Colon (tissue), 2 donors: Measurements from ENCODE around the gene GLIS2.

Source experiments
- FAIRE-seq: peaks from 2 replicates; lab custom pipeline; 2012; peaks lifted over from hg19 to GRCh38; lab: Jason Lieb, UNC
- donor health status: control.
- donor health status: control.

GLIS2 gene

DNA sequence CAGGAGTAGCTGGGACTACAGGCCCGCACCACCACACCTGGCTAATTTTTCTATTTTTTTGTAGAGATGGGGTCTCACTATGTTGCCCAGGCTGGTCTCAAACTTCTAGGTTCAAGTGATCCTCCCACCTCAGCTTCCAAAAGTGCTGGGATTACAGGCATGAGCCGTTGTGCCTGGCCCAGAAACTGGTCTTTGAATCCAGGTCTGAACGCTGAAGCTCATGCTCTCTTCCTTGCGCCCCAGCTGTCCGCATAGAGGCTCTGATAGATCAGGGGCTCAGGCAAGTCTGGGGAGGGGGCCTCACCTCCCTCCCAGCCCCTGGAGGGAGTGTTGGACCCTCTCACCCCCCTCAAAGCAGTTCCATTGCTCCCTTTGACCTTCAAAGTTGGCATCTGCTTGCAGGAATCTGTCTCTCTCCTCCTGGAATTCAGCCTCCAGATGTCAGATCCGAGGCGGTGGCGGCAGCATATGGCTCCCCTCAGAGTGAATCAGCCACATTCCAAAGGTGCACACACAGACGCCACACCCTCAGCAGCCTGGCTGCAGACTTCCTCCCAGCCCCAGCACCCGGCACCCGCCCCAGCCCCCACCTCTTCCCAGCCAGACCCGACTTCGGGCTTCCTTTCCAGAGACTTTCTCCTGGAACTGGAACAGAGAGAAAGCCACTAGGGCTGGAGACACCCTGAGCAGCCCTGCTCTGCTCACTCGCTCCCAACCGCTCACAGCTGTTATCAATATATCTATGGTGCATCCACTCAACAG is 16.9 kb upstream of the GLIS2 start:
- no peak for FAIRE-seq

DNA sequence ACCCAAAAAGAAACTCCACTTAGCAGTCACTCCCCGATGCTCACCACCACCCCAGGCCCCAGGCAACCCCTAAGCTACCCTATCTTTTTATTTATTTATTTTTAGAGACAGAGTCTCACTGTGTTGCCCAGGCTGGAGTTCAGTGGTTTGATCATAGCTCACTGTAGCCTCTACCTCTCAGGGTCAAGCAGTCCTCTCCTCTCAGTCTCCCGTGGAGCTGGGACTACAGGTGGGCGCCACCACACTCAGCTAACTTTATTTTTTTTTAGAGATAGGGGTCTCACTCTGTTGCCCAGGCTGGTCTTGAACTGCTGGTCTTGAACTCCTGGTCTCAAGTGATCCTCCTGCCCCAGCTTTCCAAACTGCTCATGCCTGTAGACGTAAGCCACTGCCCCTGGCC is 14.7 kb upstream of the GLIS2 start:
- FAIRE-seq = no peak

DNA sequence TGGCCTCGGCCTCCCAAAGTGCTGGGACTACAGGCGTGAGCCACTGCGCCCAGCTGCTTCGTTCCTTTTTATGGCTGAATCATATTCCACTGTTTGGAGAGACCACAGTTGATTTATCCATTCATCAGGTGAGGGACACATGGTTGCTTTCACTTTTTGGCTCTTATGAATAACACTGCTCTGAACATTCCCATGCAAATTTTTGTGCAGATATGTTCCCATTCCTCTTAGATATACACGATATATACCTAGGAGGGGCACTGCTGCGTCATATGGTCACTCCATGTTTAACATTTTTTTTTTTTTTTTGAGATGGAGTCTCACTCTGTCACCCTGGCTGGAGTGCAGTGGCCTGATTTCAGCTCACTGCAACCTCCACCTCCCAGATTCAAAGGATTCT is 13.9 kb upstream of the GLIS2 start:
- no peak for FAIRE-seq

DNA sequence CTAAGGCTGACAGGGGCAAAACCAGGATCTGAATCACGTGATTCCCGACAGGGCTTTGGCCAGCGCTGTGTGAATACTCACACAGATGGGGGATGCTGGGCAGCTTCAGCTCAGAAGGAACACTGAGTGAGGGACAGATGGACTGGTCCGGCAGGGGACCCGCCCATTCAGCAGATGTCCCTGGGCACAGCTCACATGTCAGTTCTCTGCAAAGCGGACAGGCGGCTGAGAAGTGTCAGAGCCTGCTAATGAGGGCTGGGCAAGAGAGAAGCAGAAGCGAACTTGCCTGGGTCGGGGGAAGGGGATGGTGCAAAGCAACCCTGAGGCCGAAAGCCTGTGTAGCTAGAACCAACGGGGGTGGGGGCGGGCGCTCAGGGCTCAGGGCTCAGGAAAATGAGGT is 11.9 kb upstream of the GLIS2 start:
- no peak for FAIRE-seq

DNA sequence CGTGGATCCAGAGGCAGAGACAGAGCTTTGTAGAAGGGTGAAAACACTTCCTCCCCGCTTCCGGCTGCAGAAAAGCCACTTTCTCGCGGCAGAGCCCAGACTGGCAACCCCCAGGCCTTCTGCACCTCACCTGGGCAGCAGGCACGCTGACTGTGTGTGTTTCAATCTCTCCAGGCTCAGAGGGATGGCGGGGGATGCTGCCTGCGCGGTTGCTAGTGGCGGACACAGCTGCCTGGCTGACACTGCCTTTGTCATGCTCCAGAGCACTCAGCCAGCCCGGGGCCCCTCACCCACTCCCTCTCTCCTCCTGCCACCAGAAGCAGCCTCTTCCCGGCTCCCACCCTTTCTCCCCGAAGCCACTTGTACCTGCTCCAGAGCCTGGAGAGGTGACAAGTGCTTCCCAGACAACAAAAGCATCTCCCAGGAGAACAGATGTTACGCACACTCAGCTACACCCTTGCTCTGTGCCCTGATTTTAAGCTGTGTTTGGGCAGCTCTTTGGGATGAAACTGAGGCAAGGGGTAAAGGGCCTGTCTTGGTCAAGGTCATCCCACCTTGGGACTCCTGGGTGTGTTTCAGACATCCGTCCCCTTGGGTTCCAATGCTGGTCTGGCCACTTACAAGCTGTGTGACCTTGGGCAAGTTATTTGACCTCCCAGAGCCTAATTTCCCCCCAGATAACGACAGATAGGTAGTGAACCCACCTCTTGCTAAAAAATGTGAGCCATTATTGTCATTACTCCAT is 9.2 kb upstream of the GLIS2 start:
- FAIRE-seq = no peak

DNA sequence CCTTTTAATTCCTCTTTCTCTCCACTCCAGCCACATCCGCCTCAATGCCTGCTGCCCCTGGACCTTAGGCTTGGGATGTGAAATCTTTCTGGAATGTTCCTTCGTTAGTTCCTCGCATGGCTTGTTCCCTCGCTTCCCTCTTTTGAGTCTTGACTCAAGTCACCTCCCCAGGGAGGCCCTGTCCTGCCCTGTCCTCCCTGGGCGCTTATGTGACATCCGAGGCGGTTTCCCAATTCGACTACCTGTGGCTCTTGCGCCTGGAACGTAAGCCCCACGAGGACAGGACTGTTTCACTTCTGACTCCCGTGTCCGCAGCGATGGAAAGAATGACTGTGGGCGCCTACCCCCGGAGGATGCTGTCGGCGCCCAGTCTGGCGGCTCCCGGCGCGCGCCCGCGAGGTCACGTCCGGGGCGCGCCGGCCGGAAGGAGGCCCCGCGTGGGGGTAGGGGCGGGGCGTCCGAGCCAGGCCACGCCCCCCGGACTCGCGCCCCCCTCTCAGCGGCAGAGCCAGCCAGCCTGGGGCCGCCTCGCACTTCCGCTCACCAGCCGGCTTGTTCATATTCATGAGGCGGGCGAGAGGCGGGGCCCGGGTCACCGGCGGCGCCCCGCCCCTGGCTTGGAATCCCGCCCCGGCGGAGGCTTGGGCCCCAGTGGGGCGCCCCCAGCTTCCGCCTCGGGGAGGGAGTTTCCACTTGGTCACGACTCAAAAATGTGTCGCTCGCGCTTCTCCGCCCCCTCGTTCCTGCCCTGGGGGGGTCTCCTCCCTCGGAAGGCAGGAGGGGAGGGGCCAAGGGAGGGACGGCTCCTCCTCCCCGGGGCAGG is 8.4 kb upstream of the GLIS2 start:
- no peak for FAIRE-seq

DNA sequence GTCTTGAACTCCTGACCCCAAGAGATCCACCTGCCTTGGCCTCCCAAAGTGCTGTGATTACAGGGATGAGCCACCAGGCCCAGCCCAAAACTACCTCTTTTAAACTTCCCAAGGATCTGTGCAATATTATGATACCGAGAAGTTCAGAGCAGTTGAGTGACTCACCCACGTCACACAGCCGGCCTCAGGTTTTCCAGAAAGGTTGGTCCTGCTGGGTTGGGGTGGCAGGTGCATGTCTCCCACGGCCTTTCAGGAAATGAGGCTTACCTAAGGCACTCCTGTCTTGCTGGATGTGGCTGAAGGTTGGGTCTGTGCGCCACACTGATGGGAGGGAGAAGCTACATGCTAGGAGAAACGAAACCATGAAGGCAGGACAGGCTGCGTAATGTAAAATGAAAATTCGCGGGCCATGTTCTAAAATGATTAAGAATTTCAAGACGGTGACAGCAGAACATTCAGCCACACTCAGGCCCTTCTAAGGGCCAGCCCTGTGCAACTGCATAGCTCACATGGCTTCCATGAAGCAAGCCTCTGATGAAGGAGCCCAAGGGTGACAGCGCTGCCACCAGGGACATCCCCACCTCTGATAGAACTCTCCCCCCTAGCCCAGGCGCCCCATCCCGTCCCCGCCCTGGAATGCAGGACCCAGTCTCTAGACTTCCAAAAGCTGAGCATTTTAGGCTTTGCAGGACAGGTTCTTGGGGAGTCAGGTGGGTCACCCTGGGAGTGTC is 6.6 kb upstream of the GLIS2 start:
- FAIRE-seq = no peak

DNA sequence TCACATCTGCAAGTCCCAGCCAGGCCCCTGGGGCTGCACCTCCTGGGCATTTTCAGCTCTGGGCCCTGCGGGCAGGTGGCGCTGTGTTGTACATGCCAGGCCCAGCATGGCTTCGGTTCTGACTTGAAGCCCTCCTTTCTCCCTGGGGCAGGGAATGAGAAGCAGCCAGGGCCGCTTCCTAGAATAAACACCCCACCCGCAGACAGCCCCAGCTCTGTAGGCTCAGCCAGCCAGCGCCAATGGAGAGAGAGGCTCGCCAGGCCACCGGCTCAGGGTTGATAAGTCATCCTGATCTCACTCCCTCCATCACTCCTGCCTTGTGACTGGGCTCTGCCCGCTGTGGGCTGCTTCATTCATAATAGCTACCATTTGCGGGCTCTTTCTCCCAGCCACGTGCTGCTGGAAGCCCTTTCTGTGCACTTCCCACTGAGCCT is 6.0 kb upstream of the GLIS2 start:
- no peak for FAIRE-seq

DNA sequence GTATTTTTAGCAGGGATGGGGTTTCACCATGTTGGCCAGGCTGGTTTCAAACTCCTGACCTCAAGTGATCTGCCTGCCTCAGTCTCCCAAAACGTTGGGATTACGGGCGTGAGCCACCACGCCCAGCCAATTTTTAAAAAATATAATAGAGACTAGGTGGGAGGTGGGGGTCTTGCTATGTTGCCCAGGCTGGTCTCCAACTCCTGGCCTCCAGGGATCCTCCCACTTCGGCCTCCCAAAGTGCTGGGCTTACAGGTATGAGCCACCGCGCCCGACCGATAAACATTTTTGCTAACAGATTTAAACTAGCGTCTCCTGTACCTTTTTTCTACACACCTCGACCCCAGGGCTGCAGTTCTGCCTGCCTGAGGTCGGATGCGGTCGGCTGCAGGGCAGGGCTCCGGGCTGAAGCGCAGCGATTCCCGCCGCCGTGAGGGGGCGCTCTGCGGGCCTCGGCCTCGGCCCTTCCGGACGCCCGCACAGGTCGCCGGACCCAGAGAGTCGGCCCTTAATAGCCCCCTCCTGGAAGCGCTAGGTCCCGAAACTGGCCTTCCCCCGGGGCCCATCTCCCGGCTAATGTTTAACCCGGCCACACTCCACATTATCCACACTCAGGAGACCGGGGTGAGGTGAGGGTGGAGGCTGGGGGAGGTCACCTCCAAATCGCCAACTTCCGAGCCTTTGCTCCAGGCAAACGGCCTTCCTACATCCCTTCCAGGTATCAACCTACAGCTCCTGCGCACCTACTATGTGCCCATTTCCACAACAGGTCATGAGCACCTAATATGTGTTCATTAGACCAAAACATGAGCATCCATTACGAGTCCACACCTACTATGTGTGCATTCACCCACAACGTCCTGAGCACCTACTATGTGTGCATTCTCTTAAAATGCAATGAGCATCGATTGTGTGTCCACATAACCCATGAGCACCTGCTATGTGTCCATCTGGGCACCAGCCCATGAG is 2.0 kb upstream of the GLIS2 start:
- no peak for FAIRE-seq

DNA sequence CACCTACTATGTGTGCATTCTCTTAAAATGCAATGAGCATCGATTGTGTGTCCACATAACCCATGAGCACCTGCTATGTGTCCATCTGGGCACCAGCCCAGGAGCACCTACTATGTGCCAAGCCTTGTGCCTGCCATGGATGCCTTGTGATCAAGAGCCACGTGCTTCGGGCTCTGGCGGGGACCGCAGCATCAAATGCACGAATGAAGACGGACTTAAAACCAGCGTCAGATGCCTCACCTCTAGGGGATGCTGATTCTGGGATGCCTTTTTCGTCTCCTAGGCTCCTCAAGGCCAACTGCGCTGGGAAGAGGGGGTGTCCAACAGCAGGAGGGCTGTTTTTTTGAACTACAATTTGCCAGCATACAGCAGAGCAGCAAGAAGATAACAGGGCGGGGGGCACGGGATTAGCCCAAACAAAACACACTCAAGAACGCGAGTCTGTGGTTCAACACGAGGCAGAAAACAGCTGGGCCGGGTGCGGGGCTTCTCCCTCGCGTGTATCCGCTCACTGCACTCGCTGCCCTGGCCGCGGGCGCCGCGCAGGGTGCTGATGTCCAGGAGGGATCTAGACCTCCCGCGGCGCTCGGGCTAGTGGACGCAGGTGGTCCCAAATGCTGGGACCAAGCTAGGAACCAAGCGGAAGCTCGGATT is 1.2 kb upstream of the GLIS2 start:
- FAIRE-seq = no peak

DNA sequence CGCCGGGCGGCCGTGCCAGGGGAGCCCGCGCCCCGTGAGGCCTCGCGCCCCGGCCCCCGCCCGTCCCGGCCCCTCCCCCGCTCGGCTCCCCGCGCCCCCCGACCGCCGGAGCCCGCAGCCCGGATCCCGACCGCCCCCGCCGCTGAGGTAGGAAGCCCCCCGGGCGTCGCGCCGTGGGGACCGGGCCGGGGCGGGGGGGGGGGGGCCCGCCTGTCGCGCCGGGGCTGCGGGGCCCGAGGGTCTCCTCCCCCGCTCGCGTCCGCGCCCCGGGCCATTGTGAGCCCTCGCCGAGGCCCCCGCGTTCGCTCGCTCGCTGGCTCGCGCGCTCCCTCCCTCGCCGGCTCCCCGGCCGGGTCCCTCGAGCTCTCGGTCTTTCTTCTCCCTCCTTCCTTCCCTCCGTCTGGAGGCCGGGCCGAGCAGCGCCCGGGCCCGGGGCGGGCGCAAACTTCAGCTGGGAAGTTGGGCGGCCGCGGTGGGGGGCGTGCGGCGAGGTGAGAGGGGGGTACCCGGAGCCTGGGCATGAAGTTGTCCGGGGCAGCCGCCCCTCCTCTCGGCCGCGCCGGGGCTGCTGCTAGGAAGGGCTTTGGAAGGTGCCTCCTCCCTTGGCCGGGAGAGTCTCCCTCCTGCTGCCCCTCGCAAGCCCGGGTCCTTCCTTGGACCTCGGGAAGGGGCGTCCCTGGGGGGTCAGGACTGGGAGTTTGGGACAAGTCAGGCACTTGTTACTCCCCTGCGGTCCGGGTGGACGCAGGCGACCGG is 419 bp downstream of the GLIS2 start:
- FAIRE-seq = no peak

DNA sequence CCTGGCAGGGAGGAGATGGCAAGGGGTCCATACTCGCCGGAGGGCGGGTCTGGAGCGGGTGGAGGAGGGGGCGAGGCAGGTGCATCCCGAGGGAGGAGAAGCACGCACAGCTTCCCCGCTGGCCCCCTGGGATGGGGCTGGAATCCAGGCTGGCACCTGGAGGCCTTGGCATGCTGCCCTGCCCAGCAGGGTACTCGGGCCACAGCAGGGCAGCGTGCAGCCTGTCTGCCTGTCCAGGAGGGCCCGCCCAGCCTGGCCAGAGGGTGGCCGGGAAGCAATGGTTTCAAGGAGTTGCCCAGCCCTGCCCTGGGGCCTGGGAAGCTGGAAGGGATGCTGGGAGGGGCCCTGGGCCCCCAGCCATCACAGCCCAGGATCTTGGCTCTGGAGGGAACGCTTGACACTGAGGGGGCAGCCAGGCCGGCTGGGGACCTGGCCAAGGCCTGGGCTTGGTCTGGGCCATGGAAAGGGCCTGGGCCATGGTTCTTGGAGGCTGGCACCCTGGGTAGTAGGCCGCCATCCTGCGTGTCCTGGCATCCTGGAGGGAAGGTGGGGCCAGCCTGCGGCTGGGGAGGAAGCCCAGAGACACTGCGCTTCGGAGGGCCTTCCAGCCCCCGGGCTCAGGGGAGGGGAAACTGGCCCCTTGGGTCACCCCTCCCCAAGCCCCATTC is 1.1 kb downstream of the GLIS2 start:
- no peak for FAIRE-seq

DNA sequence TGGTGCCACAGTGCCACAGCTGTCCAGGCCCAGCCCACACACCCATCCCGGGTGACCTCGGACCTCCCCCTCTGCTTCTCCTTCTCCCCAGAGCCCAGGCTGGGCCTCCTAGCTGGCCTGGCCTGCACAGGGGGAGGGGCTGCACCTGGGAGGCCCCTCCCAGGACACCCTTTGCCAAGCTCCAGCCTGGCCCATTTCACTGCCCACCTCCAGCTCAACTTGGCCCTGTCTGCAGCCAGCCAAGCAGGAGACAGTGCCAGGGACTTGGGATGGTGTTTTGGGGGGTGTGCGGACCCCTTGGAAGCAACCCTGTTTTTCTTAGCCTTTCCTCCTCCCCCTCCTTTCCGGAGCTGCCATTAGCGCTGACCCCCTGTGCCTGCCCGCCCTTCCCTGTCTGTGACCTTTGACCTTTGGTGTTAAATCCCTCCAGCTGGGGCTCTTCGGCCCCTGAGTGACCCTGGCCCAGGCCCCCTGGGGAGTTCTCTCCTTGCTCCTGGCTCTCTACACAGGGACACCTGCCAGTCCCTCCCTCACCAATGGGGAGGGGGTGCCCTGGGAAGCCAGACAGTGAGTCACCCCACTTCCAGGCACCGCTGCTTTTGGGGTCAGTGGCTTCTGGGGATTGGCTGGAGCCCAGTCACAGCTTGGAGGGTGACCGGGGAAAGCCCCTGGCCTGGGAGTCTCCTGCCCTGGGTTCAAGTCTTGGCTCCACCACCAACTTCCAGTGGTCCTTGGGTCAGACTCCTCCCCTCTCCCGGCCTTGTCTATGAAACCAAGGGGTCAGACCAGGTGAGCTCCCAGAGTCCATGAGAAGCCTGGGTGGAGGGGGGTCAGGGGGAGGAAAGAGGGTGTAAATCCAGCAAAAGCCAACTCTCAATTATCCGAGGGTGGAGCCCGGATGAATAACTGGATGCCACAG is 1.9 kb downstream of the GLIS2 start:
- no peak for FAIRE-seq

DNA sequence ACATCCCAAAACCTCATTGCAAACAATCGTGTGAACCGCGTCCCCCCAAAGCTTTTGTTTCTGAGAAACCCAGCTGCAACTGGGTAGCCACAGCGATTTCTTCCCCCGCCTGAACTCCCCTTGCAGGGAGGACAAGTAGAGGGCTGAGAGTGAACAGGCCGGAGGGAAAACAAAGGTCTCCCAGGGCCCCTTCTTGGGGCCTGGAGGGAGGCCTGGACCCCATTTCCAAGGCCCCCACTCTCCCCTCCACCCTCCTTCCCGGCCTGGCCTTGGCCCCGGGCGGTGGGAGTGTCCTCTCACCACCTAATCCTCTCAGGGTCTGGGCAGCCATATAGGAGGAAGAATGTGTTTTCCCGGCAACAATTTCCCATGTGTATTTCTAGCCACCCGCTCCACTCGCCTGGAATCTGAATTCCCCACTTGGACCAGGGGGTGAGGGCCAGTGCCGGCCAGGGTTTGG is 2.6 kb downstream of the GLIS2 start:
- no peak for FAIRE-seq

DNA sequence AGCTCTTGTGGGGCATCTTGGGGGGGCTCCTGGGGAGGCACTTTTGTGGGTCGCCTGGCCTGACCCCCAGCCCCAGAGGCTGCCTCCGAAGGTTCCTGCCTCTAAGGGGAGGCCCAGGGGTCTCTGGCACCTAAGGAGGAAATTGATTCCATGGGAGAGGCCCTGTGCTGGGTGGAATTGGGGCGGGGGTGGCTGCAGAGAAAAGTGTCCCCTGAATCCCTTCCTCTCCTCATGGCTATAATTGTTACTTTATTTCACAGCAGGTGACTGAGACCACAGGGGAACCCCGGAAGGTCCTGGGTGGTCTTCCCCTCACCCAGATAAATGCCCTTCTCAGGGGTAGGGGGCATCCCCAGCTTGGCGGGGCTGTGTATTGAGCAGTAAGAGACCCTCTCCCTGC is 3.1 kb downstream of the GLIS2 start:
- FAIRE-seq = no peak

DNA sequence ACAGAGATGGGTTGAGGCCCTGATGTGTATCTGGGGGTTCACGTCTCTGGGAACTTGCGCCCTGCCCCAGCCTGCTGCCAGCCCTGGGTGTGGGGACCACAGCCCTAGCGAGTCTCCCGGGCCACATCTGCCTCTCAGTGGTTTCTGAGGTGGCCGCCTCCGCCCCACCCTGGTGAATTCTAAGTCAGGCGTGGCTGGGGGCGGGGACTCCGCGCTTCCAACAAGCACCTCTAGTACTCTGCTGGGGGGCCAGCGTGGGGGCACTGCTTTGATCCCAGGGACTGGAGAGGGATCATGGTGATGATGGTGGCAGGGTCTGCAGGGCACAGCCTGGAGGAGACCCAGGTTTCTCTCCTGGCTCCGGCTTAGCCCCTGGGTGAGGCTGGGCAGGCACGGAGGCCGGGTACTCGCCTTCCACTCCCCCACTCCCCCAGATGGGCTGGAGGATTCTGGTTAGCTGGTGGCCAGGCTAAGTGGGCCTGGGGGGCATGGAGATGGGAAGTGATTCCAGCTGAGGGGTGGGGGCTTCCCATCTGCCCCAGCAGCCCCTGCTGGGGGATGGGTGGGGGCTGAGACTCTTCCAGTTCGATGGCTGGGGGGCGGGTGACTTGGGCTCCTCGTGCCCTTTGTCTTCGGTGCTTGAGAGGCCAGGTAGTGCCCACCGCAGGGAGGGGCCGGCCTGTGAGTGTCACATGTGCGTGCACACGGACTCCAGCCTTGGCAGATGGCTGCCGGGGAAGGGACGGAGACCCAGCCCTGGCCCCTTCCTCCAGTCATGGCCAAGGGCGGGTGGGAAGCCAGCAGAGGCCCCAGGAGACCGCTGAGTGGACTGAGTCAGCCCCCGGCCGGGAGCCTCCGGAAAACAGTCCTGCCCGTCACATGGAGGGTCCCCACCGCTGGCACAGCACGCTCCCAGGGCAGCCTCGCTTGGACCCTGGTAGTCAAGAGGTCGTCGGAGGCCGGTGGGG is 3.9 kb downstream of the GLIS2 start:
- no peak for FAIRE-seq
